ENCODE data around the gene NACA2. TPM values are rescaled to one million over a fixed set of nuclear protein-coding genes. Genes with fewer than 3 reads are reported as not detected.

NACA2 gene
- total RNA-seq, 1 donor from 2014 or later: not detected

DNA sequence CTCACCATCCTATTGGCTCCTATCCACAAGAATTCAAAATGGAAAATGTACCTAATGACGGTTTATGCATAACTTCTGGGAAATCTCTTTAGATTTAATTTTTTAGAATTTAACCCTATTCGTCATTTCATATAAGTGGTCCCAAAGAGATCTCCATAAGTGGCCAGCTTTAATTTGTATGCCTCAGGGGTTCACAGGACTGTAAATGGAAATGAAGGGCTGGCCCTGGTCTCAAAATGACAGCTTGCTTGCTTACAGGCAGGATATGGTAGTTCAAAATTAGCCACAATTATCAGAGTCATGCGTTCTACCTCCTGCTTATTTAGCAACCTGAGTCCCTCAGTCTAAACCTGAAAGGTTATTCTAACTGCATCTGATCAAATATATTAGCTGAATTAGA is 6.6 kb upstream of the NACA2 start:
- no peak overlapping the region for H3K4me3 Mint-ChIP-seq
- H3K9me3 Mint-ChIP-seq: no peaks in the 10 kb centered on the region
- DNase-seq (no peak), ATAC-seq (ENCODE audit: low read depth) (no peak)
- TF ChIP-seq, protein P1, sequence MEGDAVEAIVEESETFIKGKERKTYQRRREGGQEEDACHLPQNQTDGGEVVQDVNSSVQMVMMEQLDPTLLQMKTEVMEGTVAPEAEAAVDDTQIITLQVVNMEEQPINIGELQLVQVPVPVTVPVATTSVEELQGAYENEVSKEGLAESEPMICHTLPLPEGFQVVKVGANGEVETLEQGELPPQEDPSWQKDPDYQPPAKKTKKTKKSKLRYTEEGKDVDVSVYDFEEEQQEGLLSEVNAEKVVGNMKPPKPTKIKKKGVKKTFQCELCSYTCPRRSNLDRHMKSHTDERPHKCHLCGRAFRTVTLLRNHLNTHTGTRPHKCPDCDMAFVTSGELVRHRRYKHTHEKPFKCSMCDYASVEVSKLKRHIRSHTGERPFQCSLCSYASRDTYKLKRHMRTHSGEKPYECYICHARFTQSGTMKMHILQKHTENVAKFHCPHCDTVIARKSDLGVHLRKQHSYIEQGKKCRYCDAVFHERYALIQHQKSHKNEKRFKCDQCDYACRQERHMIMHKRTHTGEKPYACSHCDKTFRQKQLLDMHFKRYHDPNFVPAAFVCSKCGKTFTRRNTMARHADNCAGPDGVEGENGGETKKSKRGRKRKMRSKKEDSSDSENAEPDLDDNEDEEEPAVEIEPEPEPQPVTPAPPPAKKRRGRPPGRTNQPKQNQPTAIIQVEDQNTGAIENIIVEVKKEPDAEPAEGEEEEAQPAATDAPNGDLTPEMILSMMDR (IDR thresholded peaks at IDR 0.05): no peak
- H3K27me3 Mint-ChIP-seq: peaks cover 14% of the 10 kb centered on the region
- ChIA-PET POLR2A (no interaction called here), CTCF (no interaction called here)
- no peaks in the 10 kb centered on the region for H3K36me3 Mint-ChIP-seq (ENCODE audit: low read depth)
- no peak overlapping the region for H3K27ac Mint-ChIP-seq
- H3K4me1 Mint-ChIP-seq: no peaks in the 10 kb centered on the region
- intact Hi-C loops (cut with micrococcal nuclease): no loop called here

- H3K27ac Mint-ChIP-seq: no peak overlapping the region
- no peak overlapping the region for H3K4me3 Mint-ChIP-seq
Observed at GRCh38 chr17:61595418-61596186, 4.6 kb upstream of the NACA2 start.

DNA sequence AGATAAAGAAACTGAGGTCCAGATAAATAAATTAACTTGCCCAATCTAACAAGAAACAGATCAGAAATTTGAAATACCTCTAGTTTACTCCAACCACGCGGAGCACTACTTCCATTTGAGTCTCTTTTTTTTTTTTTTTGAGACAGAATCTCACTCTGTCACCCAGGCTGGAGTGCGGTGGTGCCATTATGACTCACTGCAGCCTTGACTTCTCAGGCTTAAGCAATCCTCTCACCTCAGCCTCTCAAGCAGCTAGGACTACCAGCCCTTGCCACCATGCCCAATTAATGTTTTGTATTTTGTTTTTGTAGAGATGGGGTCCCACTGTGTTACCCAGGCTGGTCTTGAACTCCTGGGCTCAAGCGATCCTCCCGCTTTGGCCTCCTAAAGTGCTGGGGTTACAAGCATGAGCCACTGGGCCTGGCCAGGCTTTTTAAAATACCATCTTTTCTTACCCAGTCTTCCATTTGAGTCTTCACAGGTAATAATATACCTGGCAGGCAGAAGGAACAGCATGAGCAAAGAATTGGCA is 3.3 kb upstream of the NACA2 start:
- peaks cover 9% of the 10 kb centered on the region for H3K27me3 Mint-ChIP-seq
- ChIA-PET CTCF (no interaction called here), POLR2A (interaction anchor here (0.7 kb wide), 1 partner anchor 124 kb away, joined by 3 read pairs; no protein-coding TSS in a partner anchor)
- DNase-seq (no peak), ATAC-seq (ENCODE audit: low read depth) (no peak)
- H3K4me3 Mint-ChIP-seq: no peak overlapping the region
- no peaks in the 10 kb centered on the region for H3K9me3 Mint-ChIP-seq
- no peaks in the 10 kb centered on the region for H3K36me3 Mint-ChIP-seq (ENCODE audit: low read depth)
- no peak overlapping the region for H3K27ac Mint-ChIP-seq
- TF ChIP-seq, protein P1 (IDR thresholded peaks at IDR 0.05): no peak
- intact Hi-C loops (cut with micrococcal nuclease): no loop called here
- no peaks in the 10 kb centered on the region for H3K4me1 Mint-ChIP-seq

More at GRCh38 chr17:61595418-61596186, 4.6 kb upstream of the NACA2 start:
- TF ChIP-seq, protein P1 (IDR thresholded peaks at IDR 0.05): no peak
- no peak for DNase-seq
- intact Hi-C loops (cut with micrococcal nuclease): no loop called here
- Mint-ChIP-seq H3K27me3 (peaks cover 9% of the 10 kb centered on the region), H3K9me3 (no peaks in the 10 kb centered on the region), H3K4me1 (no peaks in the 10 kb centered on the region), H3K36me3 (ENCODE audit: low read depth) (no peaks in the 10 kb centered on the region)
- no peak for ATAC-seq (ENCODE audit: low read depth)
- POLR2A ChIA-PET: no interaction called here
- CTCF ChIA-PET: no interaction called here

DNA sequence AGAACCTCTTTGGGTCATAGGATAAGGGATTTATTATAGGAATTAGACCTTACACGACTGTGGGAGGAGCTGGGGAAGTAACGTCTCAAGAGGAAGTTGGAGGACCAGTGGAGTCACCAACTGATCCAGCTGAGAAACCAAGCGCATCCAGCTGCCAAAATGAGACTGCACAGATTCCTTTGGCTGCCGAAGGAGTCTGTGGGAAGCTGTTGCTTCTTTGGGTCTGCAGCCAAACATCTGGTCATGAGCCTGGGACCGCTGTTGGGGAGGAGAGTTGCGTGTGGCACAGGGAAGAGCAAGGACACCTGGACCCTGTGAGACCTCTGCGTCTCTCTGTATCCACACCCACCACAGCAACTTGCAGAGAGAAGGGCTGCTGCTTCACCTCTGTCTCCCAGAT is 2.4 kb upstream of the NACA2 start:
- Mint-ChIP-seq H3K27ac (no peak overlapping the region), H3K4me3 (no peak overlapping the region), H3K27me3 (peaks cover 9% of the 10 kb centered on the region), H3K36me3 (ENCODE audit: low read depth) (no peaks in the 10 kb centered on the region), H3K4me1 (no peaks in the 10 kb centered on the region), H3K9me3 (no peaks in the 10 kb centered on the region)
- no peak for ATAC-seq (ENCODE audit: low read depth)
- ChIA-PET CTCF (no interaction called here), POLR2A (no interaction called here)
- intact Hi-C loops (cut with micrococcal nuclease): no loop called here
- DNase-seq: no peak
- TF ChIP-seq, protein P1 (IDR thresholded peaks at IDR 0.05): no peak

DNA sequence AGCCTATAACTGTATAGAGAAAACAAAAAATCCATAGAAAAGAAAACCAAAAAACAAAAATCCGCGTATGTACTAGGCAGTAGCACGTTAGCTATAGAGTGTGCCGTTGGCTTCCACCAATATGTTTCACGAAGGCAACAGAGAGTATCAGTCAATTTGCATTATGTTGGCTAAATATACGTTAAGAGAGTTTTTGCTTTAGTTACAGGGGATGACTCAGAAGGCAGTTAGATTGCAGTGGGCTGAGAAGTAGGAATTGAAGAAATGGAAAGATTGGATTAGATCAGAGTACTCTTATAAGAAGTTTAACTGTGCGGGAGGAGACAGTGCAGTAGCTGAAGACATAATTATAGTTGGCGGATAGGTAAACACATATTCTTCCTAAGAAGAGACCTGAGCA is 911 bp upstream of the NACA2 start:
- intact Hi-C loops (cut with micrococcal nuclease): no loop called here
- POLR2A ChIA-PET: no interaction called here
- Mint-ChIP-seq H3K9me3 (no peaks in the 10 kb centered on the region), H3K27ac (no peak overlapping the region), H3K36me3 (ENCODE audit: low read depth) (no peaks in the 10 kb centered on the region), H3K27me3 (peaks cover 14% of the 10 kb centered on the region), H3K4me1 (peaks cover 6% of the 10 kb centered on the region), H3K4me3 (no peak overlapping the region)
- DNase-seq (no peak), ATAC-seq (ENCODE audit: low read depth) (no peak)
- CTCF ChIA-PET: no interaction called here
- TF ChIP-seq, protein P1 (IDR thresholded peaks at IDR 0.05): no peak

Data from activated B cell treated with CpG ODN at 0.5 μM for 24 hours (primary cell).